GM12872 (cell line): Measurements from ENCODE around the gene MSI2.

Experiments
- CTCF ChIP-seq: IDR thresholded peaks from 3 replicates; pipeline ENCODE4 v1.5.1; 2011; ENCODE audit warnings: low read depth, mild to moderate bottlenecking, low read length, moderate library complexity; ENCODE audit not compliant: insufficient read depth

Gene MSI2

GRCh38 chr17:57730026-57730701 is 473.8 kb downstream of the MSI2 start:
- TF ChIP-seq CTCF, result no peak

- TF ChIP-seq CTCF, result no peak
These were observed 475.7 kb downstream of the MSI2 start for GRCh38 chr17:57732062-57732461.

- no peak for TF ChIP-seq CTCF
These were observed 476.8 kb downstream of the MSI2 start for GRCh38 chr17:57733085-57733484.
